Panc1 (cell line): ENCODE results near the gene ALDH16A1. TPM values are rescaled to one million over a fixed set of nuclear protein-coding genes. Genes with fewer than 3 reads are reported as not detected.

Experiments used
- ATAC-seq: fragments of 200-7000 bp; cut with Tn5 transposase; 2 replicates; pipeline ENCODE4 v1.9.1; 2020; ENCODE audit warnings: mild to moderate bottlenecking, moderate library complexity
- BruUV-seq: library from RNA; stranded (reverse); fragments of 400-500 nt; replicated peaks from 2 replicates; lab custom pipeline; 2021; lab: Mats Ljungman, UMichigan
- CTCF ChIA-PET: fragments of 300-600 bp; sonication (Branson Sonifier 250); formaldehyde crosslinking; loops from one replicate; lab custom pipeline; 2022; ENCODE audit warnings: antibody characterized with exemption; lab: Charles Lee
- POLR2A ChIA-PET: fragments of 300-600 bp; sonication (Branson Sonifier 250); formaldehyde crosslinking; loops from one replicate; lab custom pipeline; 2022; ENCODE audit warnings: antibody characterized with exemption; lab: Charles Lee
- DNase-seq: peaks from one replicate; pipeline ENCODE4 v3.0.0-alpha.2; 2010; ENCODE audit warnings: low read depth, low spot score
- H3K27ac ChIP-seq: 2 replicates; pipeline ENCODE4 v1.5.1; 2011; ENCODE audit warnings: mild to moderate bottlenecking, low read length, inconsistent platforms
- H3K27me3 ChIP-seq: fragments of 200-500 bp; sonication (Bioruptor generic); 2 replicates; pipeline ENCODE4 v1.6.0; 2014; ENCODE audit warnings: low read length, inconsistent platforms; ENCODE audit not compliant: control insufficient read depth, insufficient read depth
- H3K36me3 ChIP-seq: fragments of 200-500 bp; sonication (Bioruptor generic); 2 replicates; pipeline ENCODE4 v1.5.1; 2014; ENCODE audit warnings: inconsistent platforms, mild to moderate bottlenecking, low read length, moderate library complexity; ENCODE audit not compliant: control insufficient read depth, insufficient read depth
- H3K4me1 ChIP-seq: 2 replicates; pipeline ENCODE4 v1.5.1; 2011; ENCODE audit warnings: inconsistent platforms, mild to moderate bottlenecking, low read length, moderate library complexity; ENCODE audit not compliant: control insufficient read depth, insufficient read depth
- H3K4me3 ChIP-seq, 2 experiments: 2 replicates each; pipeline ENCODE4 v1.5.1; 2011 to 2012; ENCODE audit warnings: low read depth in 2 of 2, low read length in 2 of 2, mild to moderate bottlenecking in 2 of 2, inconsistent platforms in 1 of 2, moderate library complexity in 1 of 2
- H3K9me3 ChIP-seq: fragments of 200-500 bp; sonication (Bioruptor generic); 2 replicates; pipeline ENCODE4 v1.5.1; 2014; ENCODE audit warnings: low read depth, mild to moderate bottlenecking, inconsistent platforms, low read length, moderate library complexity; ENCODE audit not compliant: control insufficient read depth, insufficient read depth
- CTCF ChIP-seq: fragments of 450-650 bp; IDR thresholded peaks from 2 replicates; pipeline ENCODE4 v1.5.1; 2017; ENCODE audit warnings: mild to moderate bottlenecking
- POLR2AphosphoS5 ChIP-seq: IDR thresholded peaks from 2 replicates; pipeline ENCODE4 v1.6.1; 2012; ENCODE audit warnings: mild to moderate bottlenecking, low read depth, low read length, moderate library complexity
- REST ChIP-seq, 2 experiments: IDR thresholded peaks; 2 replicates each; pipeline ENCODE4 v1.6.1; 2011 to 2012; ENCODE audit warnings: low read depth in 2 of 2, control low read depth in 1 of 2, low read length in 1 of 2, mild to moderate bottlenecking in 1 of 2, moderate library complexity in 1 of 2; ENCODE audit not compliant: insufficient read depth in 1 of 2
- SIN3A ChIP-seq: IDR thresholded peaks from 2 replicates; pipeline ENCODE4 v1.6.1; 2012; ENCODE audit warnings: low read depth, mild to moderate bottlenecking, low read length, moderate library complexity, borderline replicate concordance; ENCODE audit not compliant: insufficient read depth
- TCF7L2 ChIP-seq: IDR thresholded peaks from 2 replicates; pipeline ENCODE4 v1.6.1; 2011; ENCODE audit warnings: mild to moderate bottlenecking, low read depth, low read length, inconsistent platforms
- in situ Hi-C: cut with HindIII; loops from 2 replicates; pipeline ENCODE4 v1.10.0; 2016; ENCODE audit warnings: low sequenced_read_pairs, low pct_unique_long_range_greater_than_20kb
- intact Hi-C: fragments of 100-400 bp; cut with micrococcal nuclease; formaldehyde crosslinking; loops from one replicate; pipeline ENCODE4 v1.10.0; 2022; ENCODE audit not compliant: unreplicated experiment
- total RNA-seq: library from RNA; stranded (reverse); gene quantifications from one replicate; pipeline ENCODE4 v1.2.1, GENCODE V29; 2021; ENCODE audit not compliant: unreplicated experiment

The ALDH16A1 gene
- total RNA-seq, 1 experiment from 2014 or later: 19.6 TPM

GRCh38 chr19:49479975-49480628 is 27.1 kb downstream of the ALDH16A1 start:
- ChIA-PET POLR2A (no interaction called here), CTCF (no interaction called here)
- BruUV-seq: no TSS peak
- TF ChIP-seq SIN3A (no peak), REST (IDR thresholded peaks at IDR 0.05; ENCODE audit: insufficient read depth in 1 of 2, low read depth in 2 of 2, low read length in 1 of 2) (no peak), TCF7L2 (no peak), CTCF (no peak), POLR2AphosphoS5 (no peak)
- H3K36me3 ChIP-seq: no peaks in the 10 kb centered on the region
- no peak overlapping the region for H3K27ac ChIP-seq
- H3K9me3 ChIP-seq: no peaks in the 10 kb centered on the region
- no peaks in the 10 kb centered on the region for H3K4me1 ChIP-seq
- intact Hi-C loops (no loop called here), in situ Hi-C loops (no loop called here)
- ATAC-seq: no peak
- no peak overlapping the region for H3K4me3 ChIP-seq
- no peaks in the 10 kb centered on the region for H3K27me3 ChIP-seq
- DNase-seq: no peak

GRCh38 chr19:49481020-49481683 is 28.1 kb downstream of the ALDH16A1 start:
- in situ Hi-C loops: no loop called here
- intact Hi-C loops: no loop called here
- ChIA-PET CTCF (no interaction called here), POLR2A (interaction anchor here (0.5 kb wide), 1 partner anchor 30 kb away, joined by 4 read pairs; no protein-coding TSS in a partner anchor)
- no peaks in the 10 kb centered on the region for H3K27me3 ChIP-seq
- H3K9me3 ChIP-seq: no peaks in the 10 kb centered on the region
- H3K27ac ChIP-seq: no peak overlapping the region
- DNase-seq (no peak), ATAC-seq (0 out of 2 replicates have a peak, but pooled peaks have one; percentile 58)
- TF ChIP-seq TCF7L2 (no peak), POLR2AphosphoS5 (no peak), REST (IDR thresholded peaks at IDR 0.05; ENCODE audit: insufficient read depth in 1 of 2, low read depth in 2 of 2, low read length in 1 of 2) (no peak), CTCF (no peak), SIN3A (no peak)
- BruUV-seq: no TSS peak
- H3K36me3 ChIP-seq: no peaks in the 10 kb centered on the region
- H3K4me1 ChIP-seq: no peaks in the 10 kb centered on the region
- no peak overlapping the region for H3K4me3 ChIP-seq
